ENCODE data around the gene FSD1. TPM values are rescaled to one million over a fixed set of nuclear protein-coding genes. Genes with fewer than 3 reads are reported as not detected.
"Not testable (repeated sequence)": the region's sequence is repeated elsewhere in the genome, so short reads cannot be mapped to it uniquely, and the experiment has no call there.

FSD1 gene
- not detected for total RNA-seq
- long read RNA-seq, result 0 reads

DNA sequence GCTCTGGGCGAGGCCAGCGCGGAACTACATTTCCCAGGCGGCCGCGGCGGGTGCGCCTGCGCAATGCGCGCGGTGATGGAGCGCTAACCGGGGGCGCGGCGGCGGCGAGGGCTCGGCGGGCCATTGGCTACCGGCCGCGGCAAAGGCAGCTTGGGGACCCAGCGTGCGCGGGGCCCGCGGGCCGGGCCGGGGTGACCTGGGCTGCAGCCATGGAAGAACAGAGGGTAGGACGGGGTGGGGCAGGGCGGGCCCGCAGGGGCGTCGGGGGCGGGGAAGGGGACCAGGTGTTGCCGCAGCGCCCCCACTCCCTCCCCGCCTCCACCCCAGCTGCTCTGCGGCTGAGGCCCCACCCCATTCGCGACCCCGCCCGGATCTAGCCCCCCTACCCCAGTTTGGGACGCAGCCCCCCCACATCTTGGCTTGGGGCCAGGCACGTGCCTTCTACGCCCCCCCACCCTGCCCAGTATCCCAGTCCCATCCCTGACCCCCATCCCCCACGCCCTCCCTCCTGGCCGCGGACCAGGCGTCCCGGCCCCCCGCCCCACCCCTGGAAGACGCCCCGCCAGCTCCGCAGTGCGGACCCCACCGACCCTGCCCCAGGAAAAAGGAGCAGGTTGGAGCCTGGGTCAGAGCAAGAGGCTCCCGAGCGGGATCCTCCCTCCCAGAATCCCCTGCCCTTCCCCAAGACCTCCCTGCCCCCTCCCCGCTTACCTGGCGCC is at the start of gene FSD1:
FSD1 (plus strand) TSS at position 61 of the 719 bp plus-strand sequence; CDS start at position 210, 149 bp downstream.
- ATAC-seq (ENCODE audit: poor library complexity), result no peak
- intact Hi-C loops (cut with DNase I), result no loop called here
- no peak for DNase-seq

DNA sequence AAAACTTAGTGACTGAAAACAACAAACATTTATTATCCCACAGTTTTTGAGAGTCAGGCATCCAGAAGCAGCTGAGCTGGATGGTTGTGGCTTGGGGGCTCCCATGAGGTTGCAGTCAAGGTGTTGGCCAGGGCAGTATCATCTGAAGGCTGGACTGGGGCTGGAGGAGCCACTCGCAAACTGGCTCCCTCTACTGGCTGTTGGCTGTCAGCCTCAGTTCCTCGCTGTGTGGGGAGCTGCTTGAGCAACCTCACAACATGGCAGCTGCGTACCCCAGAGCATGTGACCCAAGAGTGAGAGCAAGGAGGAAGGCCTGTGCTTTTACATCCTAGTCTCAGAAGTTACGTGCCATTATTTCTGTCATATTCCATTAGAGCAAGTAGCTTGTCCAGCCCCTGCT is 47.8 kb upstream of the FSD1 start:
- intact Hi-C loops (cut with DNase I), result no loop called here
- ATAC-seq (ENCODE audit: poor library complexity) (no peak), DNase-seq (no peak)

DNA sequence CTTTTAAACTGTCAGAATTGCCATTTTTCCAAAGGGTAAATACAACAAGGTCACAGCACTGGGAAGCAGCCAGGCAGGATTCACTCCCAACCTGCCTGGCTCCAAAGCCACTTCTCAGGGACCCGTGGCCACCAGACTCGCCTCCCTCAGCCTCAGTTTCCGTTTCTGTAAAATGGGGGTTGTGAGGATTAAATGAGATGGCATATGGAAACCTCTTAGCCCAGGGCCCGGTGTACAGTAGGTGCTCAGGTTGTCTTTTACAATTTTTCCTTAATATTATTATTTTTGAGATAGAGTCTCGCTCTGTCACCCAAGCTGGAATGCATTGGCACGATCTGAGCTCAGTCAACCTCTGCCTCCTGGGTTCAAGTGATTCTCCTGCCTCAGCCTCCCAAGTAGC is 47.4 kb upstream of the FSD1 start:
- ATAC-seq (ENCODE audit: poor library complexity) (no peak), DNase-seq (no peak)
- intact Hi-C loops (cut with DNase I), result no loop called here

- intact Hi-C loops (cut with DNase I), result no loop called here
- ATAC-seq (ENCODE audit: poor library complexity) (no peak), DNase-seq (no peak)
Observed at GRCh38 chr19:4258181-4258580, 46.2 kb upstream of the FSD1 start.

DNA sequence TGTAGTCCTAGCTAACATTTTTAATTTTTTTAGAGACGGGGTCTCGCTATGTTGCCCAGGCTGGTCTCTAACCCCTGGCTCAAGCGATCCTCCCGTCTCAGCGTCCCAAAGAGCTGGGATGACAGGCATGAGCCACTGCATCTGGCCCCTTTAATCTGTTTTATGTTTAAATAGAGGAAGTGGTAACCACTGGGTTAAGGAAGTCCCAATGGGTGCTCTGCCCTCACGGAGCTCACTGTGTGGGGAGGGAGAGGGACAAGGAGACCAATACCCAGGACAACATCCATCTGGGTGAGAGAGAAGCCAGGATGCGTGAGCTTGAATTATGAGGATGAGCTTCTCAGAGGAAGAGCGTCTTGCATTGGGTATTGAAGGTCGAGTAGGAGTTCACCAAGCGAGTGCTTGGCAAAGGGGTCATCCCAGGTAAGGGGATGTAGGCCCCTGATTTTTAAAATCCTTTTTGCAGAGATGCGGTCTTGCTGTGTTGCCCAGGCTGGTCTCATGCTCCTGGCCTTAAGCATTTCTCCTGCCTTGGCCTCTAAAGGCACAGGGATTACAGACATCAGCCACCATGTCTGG is 43.7 kb upstream of the FSD1 start:
- DNase-seq (no peak), ATAC-seq (ENCODE audit: poor library complexity) (no peak)
- intact Hi-C loops (cut with DNase I), result loop anchor here (10.0 kb wide), 1 partner anchor 144 kb away; the partner anchor contains the start of genes CHAF1A and SH3GL1

- ATAC-seq (ENCODE audit: poor library complexity) (no peak), DNase-seq (no peak)
- intact Hi-C loops (cut with DNase I), result loop anchor here (10.0 kb wide), 1 partner anchor 140 kb away; the partner anchor contains the start of genes CHAF1A and SH3GL1
Observed at GRCh38 chr19:4264812-4265211, 39.6 kb upstream of the FSD1 start.

- ATAC-seq (ENCODE audit: poor library complexity), result no peak
- intact Hi-C loops (cut with DNase I), result loop anchor here (10.0 kb wide), 1 partner anchor 138 kb away; the partner anchor contains the start of genes CHAF1A and SH3GL1
Observed at GRCh38 chr19:4266253-4267000, 38.0 kb upstream of the FSD1 start.

GRCh38 chr19:4267101-4267900 is 37.1 kb upstream of the FSD1 start:
- ATAC-seq (ENCODE audit: poor library complexity) (peak; percentile 80), DNase-seq (peak; percentile 72)
- intact Hi-C loops (cut with DNase I), result loop anchor here (10.0 kb wide), 1 partner anchor 138 kb away; the partner anchor contains the start of genes CHAF1A and SH3GL1

More at GRCh38 chr19:4266253-4267000, 38.0 kb upstream of the FSD1 start:
- DNase-seq, result no peak

- intact Hi-C loops (cut with DNase I), result loop anchor here (10.0 kb wide), 1 partner anchor 137 kb away; the partner anchor contains the start of genes CHAF1A and SH3GL1
- no peak for DNase-seq
- no peak for ATAC-seq (ENCODE audit: poor library complexity)
Observed at GRCh38 chr19:4267901-4268815, 36.2 kb upstream of the FSD1 start.

GRCh38 chr19:4268816-4269430 is 35.5 kb upstream of the FSD1 start:
- no peak for DNase-seq
- intact Hi-C loops (cut with DNase I), result loop anchor here (10.0 kb wide), 1 partner anchor 136 kb away; the partner anchor contains the start of genes CHAF1A and SH3GL1
- ATAC-seq (ENCODE audit: poor library complexity), result no peak

DNA sequence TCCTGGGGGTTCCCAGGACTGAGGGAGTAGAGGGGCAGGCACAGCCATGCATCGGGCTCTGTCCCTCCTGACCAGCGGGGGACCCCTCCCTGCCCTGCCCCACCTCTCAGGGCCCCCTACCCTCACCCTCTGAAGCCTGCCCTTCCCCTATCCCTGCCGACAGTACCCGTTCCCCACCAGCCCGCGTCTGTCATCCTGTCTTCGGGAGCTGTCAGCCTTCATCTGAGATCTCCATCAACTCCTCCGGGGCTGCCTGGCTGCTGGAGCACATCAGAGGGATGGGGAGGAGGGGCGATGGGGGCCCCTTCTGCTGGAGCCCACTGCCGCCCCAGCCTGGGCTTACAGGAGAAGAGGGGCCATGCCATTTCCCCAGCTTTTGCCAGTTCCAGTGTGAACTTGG is 31.5 kb upstream of the FSD1 start:
- intact Hi-C loops (cut with DNase I), result no loop called here
- ATAC-seq (ENCODE audit: poor library complexity) (no peak), DNase-seq (no peak)

DNA sequence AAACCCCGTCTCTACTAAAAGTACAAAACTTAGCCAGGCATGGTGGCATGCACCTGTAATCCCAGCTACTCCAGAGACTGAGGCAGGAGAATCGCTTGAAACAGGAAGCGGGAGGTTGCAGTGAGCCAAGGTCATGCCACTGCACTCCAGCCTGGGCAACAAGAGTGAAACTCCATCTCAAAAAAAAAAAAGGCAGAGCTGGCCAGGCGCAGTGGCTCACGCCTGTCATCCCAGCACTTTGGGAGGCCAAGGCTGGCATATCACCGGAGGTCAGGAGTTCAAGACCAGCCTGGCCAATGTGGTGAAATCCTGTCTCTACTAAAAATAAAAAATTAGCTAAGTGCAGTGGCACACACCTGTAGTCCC is 30.1 kb upstream of the FSD1 start:
- DNase-seq; intact Hi-C loops (cut with DNase I); ATAC-seq (ENCODE audit: poor library complexity): not testable (repeated sequence)

DNA sequence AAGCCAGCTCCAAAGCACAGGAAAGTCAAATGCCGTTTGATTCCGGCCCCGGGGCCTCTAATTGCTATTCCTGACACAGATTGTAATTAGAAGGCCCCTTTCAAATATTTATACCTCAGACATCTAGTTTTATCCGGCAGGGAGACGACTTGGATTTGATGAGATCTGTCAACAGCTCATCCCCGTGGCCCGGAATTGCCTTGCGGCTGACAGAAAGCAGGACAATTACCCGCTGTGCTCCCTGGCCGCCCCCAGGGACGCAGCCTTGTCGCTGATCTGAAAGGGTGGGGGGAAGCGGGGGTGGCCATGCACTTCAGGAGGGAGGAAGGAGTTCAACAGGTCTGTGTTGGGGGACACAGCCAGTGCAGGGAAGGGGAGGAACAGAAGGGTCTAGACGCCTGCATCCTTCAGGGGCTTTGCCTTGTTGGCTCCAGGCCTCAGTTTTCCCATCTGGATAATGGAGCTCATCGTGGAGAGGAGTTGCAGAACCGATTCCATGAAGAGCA is 27.2 kb upstream of the FSD1 start:
- DNase-seq (no peak), ATAC-seq (ENCODE audit: poor library complexity) (no peak)
- intact Hi-C loops (cut with DNase I), result no loop called here

GRCh38 chr19:4278010-4278409 is 26.4 kb upstream of the FSD1 start:
- DNase-seq, result no peak
- ATAC-seq (ENCODE audit: poor library complexity), result no peak
- intact Hi-C loops (cut with DNase I), result no loop called here

DNA sequence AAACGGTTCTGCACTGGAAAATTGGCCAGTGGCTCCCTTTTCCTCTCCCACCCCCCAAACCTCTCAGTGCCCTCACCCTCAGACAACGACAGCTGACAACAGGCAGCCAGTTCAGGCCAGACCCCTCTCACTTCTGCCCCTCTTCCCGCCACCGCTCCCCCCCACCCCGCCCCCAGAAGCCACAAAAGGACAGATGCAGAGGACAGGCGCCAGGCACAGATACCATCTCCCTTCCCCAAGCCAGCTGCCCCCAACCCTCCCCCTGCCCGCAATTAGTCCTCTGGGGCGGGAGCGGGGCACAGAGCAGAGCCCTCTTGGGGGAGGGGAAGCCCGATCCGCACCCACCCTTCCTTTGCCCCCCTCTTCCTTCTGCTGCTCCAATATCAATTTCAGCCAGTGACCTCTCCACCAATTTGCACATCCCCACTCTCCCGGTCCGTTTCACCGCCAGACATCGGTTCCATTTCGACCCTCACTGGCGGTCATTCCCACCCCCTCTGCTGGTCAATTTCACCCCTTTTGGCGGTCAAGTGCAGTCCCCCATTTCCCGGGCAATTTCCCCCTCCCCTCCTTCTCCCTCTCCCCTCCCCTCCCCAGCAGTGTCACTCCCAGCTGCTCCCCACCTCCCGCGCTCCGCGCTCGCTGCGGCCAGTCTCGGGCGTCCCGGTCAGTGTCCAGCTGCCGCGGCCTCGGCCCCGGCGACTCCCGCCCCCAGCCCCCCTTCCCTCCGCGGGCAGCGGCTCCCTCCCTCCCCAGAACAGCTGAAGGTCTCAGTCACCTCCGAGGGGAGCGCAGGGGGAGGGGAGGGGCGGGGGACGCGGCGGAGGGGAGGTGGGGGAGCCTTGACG is 25.8 kb upstream of the FSD1 start, which contains the start of gene SHD:
SHD (plus strand) TSS at position 848 of the 848 bp plus-strand sequence. CDS start 798 bp downstream, outside the sequence.
- intact Hi-C loops (cut with DNase I), result no loop called here
- ATAC-seq (ENCODE audit: poor library complexity), result no peak

GRCh38 chr19:4279267-4279529 is 25.2 kb upstream of the FSD1 start:
- DNase-seq, result no peak
- intact Hi-C loops (cut with DNase I), result no loop called here
- ATAC-seq (ENCODE audit: poor library complexity), result no peak

More for the DNA sequence above, 25.8 kb upstream of the FSD1 start, which contains the start of gene SHD:
- DNase-seq, result no peak
